Activated T-cell treated with anti-CD3 and anti-CD28 coated beads, Interleukin-2, amount 50 U/mL, for 4 hours (primary cell): ENCODE results near the gene OCSTAMP. TPM values are rescaled to one million over a fixed set of nuclear protein-coding genes. Genes with fewer than 3 reads are reported as not detected.
A peak's percentile ranks its signal among the peaks of the same experiment; 100 is the strongest.

Experiments used
- ATAC-seq, 2 donors: fragments of 200-7000 bp; cut with Tn5 transposase; one replicate each; pipeline ENCODE4 v1.10.0; 2021
- DNase-seq: peaks from one replicate; pipeline ENCODE4 v3.0.0-alpha.2; 2020
- H3K27me3 Mint-ChIP-seq: one replicate; pipeline ENCODE4 v1.8.0; 2021; ENCODE audit warnings: low read depth, mixed read lengths
- H3K36me3 Mint-ChIP-seq: one replicate; pipeline ENCODE4 v1.8.0; 2022; ENCODE audit warnings: mixed read lengths; ENCODE audit not compliant: insufficient read depth
- H3K4me1 Mint-ChIP-seq: one replicate; pipeline ENCODE4 v1.8.0; 2021; ENCODE audit warnings: low read depth, mixed read lengths
- H3K4me3 Mint-ChIP-seq: one replicate; pipeline ENCODE4 v1.8.0; 2021; ENCODE audit warnings: mild to moderate bottlenecking, moderate library complexity, mixed read lengths
- H3K9me3 Mint-ChIP-seq: one replicate; pipeline ENCODE4 v1.8.0; 2021; ENCODE audit warnings: mixed read lengths
- total RNA-seq, 3 donors: library from RNA; stranded (reverse); gene quantifications; one replicate each; pipeline ENCODE4 v1.2.1, GENCODE V29; 2021

Gene OCSTAMP
- total RNA-seq, 3 donors from 2014 or later = 0.16 TPM; not detected in 2

DNA sequence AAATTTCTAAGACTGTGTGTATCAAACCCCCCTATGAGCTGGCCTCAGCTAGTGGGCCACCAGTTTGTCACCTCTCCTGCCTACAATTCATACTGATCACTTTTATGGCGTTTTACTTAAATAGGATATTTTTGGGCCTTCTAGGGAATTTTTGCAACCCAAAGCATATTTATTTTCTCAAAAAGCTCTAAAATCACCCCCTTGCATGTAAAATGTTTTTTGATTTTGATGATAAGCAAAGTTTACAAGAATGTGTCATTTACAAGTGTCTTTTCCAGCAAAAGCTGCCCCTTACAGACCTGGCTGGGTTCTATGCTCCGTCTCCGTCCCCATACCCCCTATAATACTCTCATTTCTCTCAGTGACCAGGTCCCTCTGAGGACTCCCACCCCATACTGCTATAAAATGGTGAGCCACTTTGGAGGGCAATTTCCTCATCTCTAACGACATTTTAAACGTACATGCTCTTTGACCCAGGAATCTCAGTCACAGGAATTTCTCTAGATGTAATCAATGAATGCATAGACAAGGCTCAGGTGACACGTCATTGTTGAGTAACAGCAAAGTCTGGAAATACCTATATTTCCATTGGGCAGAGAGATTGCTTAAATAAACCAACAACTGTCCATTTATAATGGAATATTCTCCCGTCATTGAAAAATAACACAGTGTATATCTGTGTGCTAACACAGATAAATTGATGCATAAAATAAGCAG, 13.9 kb upstream of the OCSTAMP start:
- no peak for ATAC-seq
- Mint-ChIP-seq H3K9me3 (no peaks in the 10 kb centered on the region), H3K4me1 (no peaks in the 10 kb centered on the region), H3K36me3 (no peaks in the 10 kb centered on the region), H3K4me3 (no peak overlapping the region), H3K27me3 (peaks cover 4% of the 10 kb centered on the region)
- no peak for DNase-seq

DNA sequence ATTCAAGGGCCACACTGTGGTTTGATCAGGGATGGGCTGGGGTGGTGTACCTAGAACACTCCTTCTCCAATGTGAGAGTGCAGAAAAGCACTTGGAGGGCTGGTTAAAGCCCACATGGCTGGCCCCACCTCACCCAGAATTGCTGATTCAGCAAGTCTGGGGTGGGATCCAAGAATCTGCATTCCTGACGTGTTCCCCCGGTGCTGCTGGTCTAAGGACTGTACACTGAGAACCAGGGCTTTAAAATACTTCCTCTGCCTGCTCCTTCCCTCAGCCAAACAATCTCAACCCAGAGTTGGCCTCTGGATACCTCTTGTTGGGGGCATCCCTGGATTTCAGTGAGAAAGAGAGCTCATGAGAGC, 13.4 kb upstream of the OCSTAMP start:
- ATAC-seq (no peak), DNase-seq (no peak)
- H3K4me1 Mint-ChIP-seq = peaks cover 1% of the 10 kb centered on the region
- H3K9me3 Mint-ChIP-seq = no peaks in the 10 kb centered on the region
- H3K36me3 Mint-ChIP-seq = no peaks in the 10 kb centered on the region
- no peak overlapping the region for H3K4me3 Mint-ChIP-seq
- H3K27me3 Mint-ChIP-seq = peaks cover 4% of the 10 kb centered on the region

DNA sequence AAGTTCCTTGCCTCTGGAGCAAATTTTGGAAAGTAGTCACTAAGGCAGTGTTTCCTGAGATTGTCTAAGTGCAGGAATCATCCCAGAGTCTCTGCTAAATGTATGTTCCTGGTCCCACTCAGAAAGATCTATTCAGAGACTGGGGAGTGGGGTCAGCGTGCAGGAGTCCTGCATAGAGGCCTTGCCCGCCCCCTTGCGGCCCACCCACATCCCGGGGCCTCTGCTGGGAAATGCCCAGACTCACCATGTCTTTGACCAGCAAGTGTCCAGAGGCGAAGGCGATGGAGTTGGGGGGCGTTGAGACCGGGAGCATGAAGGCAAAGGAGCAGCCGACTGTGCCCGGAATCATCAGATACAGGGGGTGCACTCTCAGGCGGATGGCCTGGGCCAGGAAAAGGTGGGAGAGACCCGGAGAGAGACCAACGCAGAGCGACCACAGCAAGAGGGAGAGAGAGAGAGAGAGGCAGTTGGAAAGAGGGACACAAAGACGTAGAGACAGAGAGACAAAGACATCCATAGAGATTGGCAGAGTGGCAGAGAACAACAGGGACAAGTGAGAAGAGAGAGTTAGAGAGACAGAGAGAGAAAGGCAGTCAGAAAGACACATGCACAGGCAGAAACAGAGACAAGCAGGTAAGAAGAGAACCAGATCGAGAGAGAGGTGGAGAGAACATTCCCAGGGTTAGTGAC, 12.9 kb upstream of the OCSTAMP start:
- no peak for DNase-seq
- peaks cover 7% of the 10 kb centered on the region for H3K4me1 Mint-ChIP-seq
- ATAC-seq = no peak
- no peak overlapping the region for H3K4me3 Mint-ChIP-seq
- no peaks in the 10 kb centered on the region for H3K36me3 Mint-ChIP-seq
- peaks cover 4% of the 10 kb centered on the region for H3K27me3 Mint-ChIP-seq
- no peaks in the 10 kb centered on the region for H3K9me3 Mint-ChIP-seq

DNA sequence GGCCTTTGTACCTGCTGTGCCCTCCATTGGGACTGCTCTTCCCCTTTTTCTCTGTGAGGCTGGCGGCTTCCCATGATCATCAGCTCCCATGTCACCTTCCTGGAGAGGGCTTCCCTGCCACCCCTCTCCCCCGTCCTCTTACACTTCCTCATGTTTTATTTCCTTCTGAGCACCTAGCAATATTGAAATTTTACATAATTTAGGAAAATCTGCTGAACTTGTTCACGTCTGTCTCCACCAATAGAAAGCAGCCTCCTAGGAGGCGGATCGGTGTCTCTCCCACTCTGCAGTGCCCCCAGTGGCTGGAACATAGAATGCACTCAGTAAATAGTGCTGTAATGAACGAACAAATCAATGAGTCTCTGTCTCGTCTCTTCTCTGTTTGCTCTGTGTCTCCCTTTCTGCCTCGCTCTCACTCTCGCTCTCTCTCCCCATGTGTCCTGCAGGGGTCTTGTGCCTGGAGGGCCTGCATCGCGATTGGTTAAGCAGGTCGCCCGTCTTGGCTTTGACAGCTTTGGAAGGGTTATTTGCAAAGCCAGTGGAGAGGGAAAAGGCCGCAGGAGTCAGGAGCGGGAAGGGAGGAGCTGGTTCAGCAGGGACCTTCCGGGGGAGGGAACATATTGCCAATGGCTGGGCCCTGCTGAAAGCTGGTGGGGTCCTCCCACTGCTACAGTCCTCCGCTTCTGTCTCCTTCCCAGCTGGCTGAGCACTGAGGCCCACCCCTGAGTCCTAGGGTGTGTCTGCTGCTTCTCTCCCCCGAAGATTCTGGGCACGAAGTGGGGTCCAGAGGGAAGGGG, 12.1 kb upstream of the OCSTAMP start:
- ATAC-seq (peak; percentile 50 to 52), DNase-seq (peak; percentile 51)
- H3K4me3 Mint-ChIP-seq = no peak overlapping the region
- H3K9me3 Mint-ChIP-seq = no peaks in the 10 kb centered on the region
- no peaks in the 10 kb centered on the region for H3K36me3 Mint-ChIP-seq
- H3K4me1 Mint-ChIP-seq = peaks cover 13% of the 10 kb centered on the region
- H3K27me3 Mint-ChIP-seq = peaks cover 3% of the 10 kb centered on the region

DNA sequence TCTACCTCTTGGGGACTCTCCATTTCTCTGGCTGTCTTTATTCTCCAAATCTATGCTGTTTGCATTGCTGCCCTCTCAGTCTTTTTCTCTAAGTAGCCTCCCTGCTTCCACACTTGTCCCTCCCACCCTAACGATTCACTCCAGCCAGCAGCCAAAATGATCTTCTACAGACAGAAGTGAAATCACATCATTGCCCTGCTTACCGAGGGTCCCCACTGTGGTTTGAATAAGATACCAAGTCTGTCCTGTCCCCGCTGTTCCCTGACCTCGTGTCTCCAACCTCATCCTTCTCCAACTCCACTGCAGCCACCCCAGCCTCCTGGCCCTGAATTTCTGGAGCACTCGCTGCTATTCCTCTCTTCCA, 11.5 kb upstream of the OCSTAMP start:
- Mint-ChIP-seq H3K9me3 (no peaks in the 10 kb centered on the region), H3K4me3 (no peak overlapping the region), H3K36me3 (no peaks in the 10 kb centered on the region), H3K27me3 (no peaks in the 10 kb centered on the region), H3K4me1 (peaks cover 17% of the 10 kb centered on the region)
- DNase-seq (no peak), ATAC-seq (no peak)

DNA sequence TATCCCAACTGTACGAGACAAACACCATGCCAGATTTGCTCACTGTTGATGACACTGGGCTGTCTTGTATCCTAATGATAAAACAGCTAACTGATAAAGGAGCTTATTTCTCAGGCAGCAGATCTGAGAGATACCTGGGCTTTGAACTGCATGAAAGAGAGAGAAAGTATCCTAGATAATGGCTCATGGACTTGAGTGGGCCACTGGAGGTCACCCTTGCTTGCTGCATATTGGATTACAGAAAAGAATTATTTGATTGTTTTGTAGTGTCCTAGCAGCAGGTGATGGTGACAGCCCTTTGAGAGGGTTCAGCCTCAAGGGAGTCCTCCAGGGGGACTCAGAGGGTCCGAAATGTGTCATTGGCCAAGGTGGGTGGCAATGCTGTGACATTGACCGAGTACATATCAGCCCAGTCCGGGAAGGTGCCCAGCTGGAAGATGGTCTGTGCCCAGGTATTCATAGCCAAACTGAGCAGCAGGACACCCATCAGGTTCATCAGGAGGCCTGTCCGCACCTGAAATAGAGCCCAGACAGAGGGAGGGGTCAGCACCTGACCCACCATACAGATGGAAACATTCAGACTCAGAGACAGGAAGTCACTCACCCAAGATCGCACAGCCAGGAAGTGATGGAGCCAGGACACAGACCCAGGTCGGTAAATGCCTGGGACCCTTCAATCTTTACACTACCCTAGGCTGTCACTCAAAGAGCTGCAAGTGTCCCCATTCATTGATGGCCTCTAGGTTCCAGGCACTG, 9.4 kb upstream of the OCSTAMP start:
- H3K9me3 Mint-ChIP-seq = no peaks in the 10 kb centered on the region
- DNase-seq = no peak
- H3K4me3 Mint-ChIP-seq = no peak overlapping the region
- no peaks in the 10 kb centered on the region for H3K36me3 Mint-ChIP-seq
- no peak for ATAC-seq
- H3K27me3 Mint-ChIP-seq = no peaks in the 10 kb centered on the region
- peaks cover 18% of the 10 kb centered on the region for H3K4me1 Mint-ChIP-seq

DNA sequence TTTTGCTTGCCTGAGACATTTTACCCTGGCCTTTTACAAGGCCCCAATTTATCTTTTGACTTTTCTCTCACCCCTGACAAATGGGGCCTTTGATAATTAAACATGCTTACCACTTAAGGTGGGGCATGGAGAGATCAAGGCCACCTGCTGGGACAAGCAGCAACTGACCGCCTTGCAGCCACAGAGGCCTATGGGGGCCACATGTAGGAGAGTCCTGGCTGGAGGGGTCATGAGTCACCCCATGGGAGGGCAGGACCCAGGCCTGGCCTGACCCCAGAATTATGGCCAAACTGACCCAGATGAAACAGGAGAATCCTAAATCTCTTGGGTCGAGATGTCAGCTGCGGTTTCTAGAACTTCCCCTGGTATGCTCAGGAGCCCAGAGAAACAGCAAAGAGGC, 8.5 kb upstream of the OCSTAMP start:
- H3K4me1 Mint-ChIP-seq = peaks cover 19% of the 10 kb centered on the region
- no peaks in the 10 kb centered on the region for H3K27me3 Mint-ChIP-seq
- no peak for ATAC-seq
- no peak for DNase-seq
- no peaks in the 10 kb centered on the region for H3K36me3 Mint-ChIP-seq
- H3K9me3 Mint-ChIP-seq = no peaks in the 10 kb centered on the region
- H3K4me3 Mint-ChIP-seq = no peak overlapping the region

DNA sequence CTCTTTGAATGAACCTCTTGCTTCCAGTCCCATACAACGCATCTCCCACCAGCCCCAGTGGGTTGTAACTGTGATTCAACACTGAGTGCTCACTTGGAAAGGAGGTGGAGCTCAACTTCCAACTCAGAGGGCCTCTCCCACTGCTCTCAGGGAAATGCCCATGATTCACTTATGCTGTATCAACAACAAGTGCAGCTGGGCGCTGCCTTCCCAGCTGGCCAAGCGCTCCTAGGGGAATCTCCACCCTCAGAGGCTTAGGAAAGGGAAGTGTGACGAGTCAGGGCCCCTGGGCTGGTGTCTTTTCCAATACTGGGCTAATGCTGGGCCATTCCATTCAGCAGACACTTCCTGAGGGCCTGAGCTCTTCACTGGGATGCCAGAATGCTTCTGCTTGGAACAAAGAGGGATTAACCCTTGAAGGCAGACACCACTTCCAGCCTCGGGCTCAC, 8.1 kb upstream of the OCSTAMP start:
- peaks cover 19% of the 10 kb centered on the region for H3K4me1 Mint-ChIP-seq
- H3K36me3 Mint-ChIP-seq = no peaks in the 10 kb centered on the region
- DNase-seq (no peak), ATAC-seq (peak; percentile 94 to 95)
- no peaks in the 10 kb centered on the region for H3K9me3 Mint-ChIP-seq
- no peaks in the 10 kb centered on the region for H3K27me3 Mint-ChIP-seq
- H3K4me3 Mint-ChIP-seq = no peak overlapping the region

DNA sequence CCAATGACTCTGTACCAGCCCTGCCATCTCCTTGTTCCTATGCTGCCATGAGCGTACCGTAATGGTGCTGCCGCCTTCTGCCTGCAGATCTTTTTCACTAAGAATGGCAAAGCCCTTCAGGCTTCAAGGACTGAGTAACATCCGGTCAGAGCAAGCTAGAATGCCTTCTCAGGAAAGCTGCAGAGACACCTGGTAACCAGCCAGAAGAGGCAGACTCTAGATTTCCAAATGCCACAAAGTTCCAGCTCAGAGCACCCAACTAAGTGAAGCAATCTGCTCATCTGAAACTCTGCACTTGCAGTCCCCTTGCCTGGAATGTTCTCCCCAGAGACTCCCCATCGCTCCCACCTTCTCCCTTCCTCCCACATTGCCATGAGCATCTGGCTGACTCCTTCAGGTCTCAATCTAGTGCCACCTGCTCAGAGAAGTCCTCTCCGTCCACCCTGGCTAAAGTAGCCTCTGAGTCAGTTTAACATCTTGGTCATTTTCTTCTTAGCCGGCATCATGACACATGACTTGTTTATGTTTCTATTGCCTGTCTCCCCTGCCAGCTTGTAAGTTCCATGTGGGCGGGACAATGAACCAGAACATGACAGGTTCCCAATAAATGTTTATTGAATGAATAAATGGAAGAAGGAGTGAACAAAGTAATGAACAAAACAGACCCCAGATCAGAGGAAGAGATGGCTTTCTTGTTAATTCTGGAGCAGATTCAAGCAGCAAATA, 6.9 kb upstream of the OCSTAMP start:
- Mint-ChIP-seq H3K4me3 (no peak overlapping the region), H3K4me1 (peaks cover 31% of the 10 kb centered on the region), H3K27me3 (no peaks in the 10 kb centered on the region), H3K9me3 (no peaks in the 10 kb centered on the region), H3K36me3 (no peaks in the 10 kb centered on the region)
- no peak for ATAC-seq
- no peak for DNase-seq

DNA sequence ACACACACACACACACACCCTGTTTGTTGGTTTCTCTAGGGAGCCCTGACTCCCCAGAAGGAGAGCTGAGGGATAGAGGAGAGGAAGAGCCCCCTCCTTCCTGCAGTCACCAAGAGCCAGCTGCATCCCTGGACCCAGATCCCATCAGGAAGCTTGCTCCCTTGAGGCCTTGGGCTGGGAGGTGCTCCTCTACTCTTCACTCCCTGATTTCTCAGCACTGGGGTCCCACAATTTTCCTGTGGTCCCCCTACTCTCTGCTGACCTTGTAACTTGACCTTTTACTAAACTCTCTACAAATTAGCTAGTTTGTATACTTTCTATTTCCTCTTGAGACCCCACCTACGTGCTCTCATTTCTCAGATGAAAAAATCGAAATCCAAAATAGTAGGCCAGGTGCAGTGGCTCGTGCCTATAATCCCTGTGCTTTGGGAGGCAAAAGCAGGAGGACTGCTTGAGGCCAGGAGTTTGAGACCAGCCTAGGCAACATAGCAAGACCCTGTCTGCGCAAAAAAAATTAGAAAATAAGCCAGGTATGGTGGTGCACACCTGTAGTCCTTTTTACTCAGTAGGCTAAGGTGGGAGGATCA, 5.0 kb upstream of the OCSTAMP start:
- Mint-ChIP-seq H3K27me3 (no peaks in the 10 kb centered on the region), H3K4me3 (no peak overlapping the region), H3K36me3 (no peaks in the 10 kb centered on the region), H3K4me1 (peaks cover 37% of the 10 kb centered on the region), H3K9me3 (no peaks in the 10 kb centered on the region)
- no peak for DNase-seq
- no peak for ATAC-seq

DNA sequence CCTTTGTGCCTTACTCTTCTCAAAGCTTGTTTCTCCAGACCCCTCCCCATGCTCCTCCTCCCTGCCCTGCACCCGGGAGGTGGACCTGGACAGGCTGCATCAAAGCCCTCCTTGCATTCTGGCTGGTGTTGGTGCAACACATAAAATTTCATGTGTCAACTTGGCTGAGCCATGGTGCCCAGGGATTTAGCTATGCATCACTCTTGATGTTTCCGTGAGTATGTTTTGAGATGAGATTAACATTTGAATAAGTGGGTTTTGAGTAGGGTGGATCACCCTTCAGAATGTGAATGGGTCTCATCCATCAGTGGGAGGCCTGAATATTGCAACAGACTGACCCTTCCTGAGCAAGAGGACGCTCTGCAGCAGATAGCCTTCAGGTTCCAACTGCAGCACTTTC, 4.4 kb upstream of the OCSTAMP start:
- ATAC-seq = no peak
- no peak for DNase-seq
- Mint-ChIP-seq H3K4me3 (no peak overlapping the region), H3K36me3 (no peaks in the 10 kb centered on the region), H3K9me3 (no peaks in the 10 kb centered on the region), H3K4me1 (peaks cover 37% of the 10 kb centered on the region), H3K27me3 (no peaks in the 10 kb centered on the region)

DNA sequence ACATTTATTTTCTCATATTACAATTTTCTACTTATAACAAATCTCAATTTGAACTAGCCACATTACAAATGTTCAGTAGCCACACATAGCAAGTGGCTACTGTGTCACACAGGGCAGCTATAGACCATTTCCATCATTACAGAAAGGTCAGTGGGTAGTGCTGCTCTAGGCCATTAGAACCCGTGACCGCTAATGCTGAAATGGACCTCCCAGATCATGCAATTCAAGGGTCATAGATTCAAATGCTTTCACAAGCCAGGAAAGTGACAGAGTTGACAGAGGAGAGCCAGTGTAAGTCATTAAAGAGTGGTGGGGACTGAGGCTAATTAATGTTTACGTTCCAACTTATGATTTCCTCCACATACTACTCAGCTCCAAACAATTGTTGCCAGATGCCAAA, 3.5 kb upstream of the OCSTAMP start:
- Mint-ChIP-seq H3K27me3 (no peaks in the 10 kb centered on the region), H3K9me3 (no peaks in the 10 kb centered on the region), H3K36me3 (no peaks in the 10 kb centered on the region), H3K4me3 (no peak overlapping the region), H3K4me1 (peaks cover 36% of the 10 kb centered on the region)
- ATAC-seq = no peak
- DNase-seq = no peak
